Left ventricle myocardium inferior (tissue), 1 donor: ENCODE data around the gene ACOD1. TPM values are rescaled to one million over a fixed set of nuclear protein-coding genes. Genes with fewer than 3 reads are reported as not detected.

Experiments used
- DNase-seq: peaks from one replicate; pipeline ENCODE4 v3.0.0-alpha.2; 2020
- H3K27ac ChIP-seq: fragments of 200-600 bp; replicated peaks from 2 replicates; pipeline ENCODE4 v1.8.0; 2021
- H3K27me3 ChIP-seq: fragments of 200-600 bp; 2 replicates; pipeline ENCODE4 v1.8.0; 2021; ENCODE audit warnings: low read depth
- H3K36me3 ChIP-seq: fragments of 200-600 bp; 2 replicates; pipeline ENCODE4 v1.8.0; 2021
- H3K4me1 ChIP-seq: fragments of 200-600 bp; 2 replicates; pipeline ENCODE4 v1.8.0; 2021
- H3K4me3 ChIP-seq: fragments of 200-600 bp; 2 replicates; pipeline ENCODE4 v1.8.0; 2021; ENCODE audit warnings: mild to moderate bottlenecking, moderate library complexity
- H3K9me3 ChIP-seq: fragments of 200-600 bp; replicated peaks from 2 replicates; pipeline ENCODE4 v1.8.0; 2021
- intact Hi-C: fragments of 100-400 bp; cut with micrococcal nuclease; formaldehyde crosslinking; loops from one replicate; pipeline ENCODE4 v1.11.0; 2022
- total RNA-seq: library from RNA; stranded (reverse); fragmentation: NEBNext Ultra II Directional; extraction: Animal tissue kit (Norgen Biotek cat#: 25700); gene quantifications from one replicate; pipeline ENCODE4 v1.2.1, GENCODE V29; 2021
- TF ChIP-seq, protein P1 (sequence below): fragments of 200-600 bp; IDR thresholded peaks from 2 replicates; pipeline ENCODE4 v1.8.0; 2021; ENCODE audit warnings: antibody characterized with exemption, mild to moderate bottlenecking, borderline replicate concordance
- donor health status: DM: no; HTN: yes; CAD: no; lungs with severe emphysema.

Gene ACOD1
- total RNA-seq, 1 donor from 2014 or later = not detected

DNA sequence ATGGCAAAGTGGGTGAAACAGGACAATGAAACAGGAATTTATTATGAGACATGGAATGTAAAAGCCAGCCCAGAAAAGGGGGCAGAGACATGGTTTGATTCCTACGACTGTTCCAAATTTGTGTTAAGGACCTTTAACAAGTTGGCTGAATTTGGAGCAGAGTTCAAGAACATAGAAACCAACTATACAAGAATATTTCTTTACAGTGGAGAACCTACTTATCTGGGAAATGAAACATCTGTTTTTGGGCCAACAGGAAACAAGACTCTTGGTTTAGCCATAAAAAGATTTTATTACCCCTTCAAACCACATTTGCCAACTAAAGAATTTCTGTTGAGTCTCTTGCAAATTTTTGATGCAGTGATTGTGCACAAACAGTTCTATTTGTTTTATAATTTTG lies 52.2 kb downstream of the ACOD1 start:
- DNase-seq = no peak
- Histone ChIP-seq H3K27ac (no peak overlapping the region), H3K9me3 (no peaks in the 10 kb centered on the region), H3K4me1 (peaks cover 27% of the 10 kb centered on the region), H3K4me3 (no peak overlapping the region), H3K36me3 (peaks cover 54% of the 10 kb centered on the region), H3K27me3 (no peaks in the 10 kb centered on the region)
- intact Hi-C loops = no loop called here
- TF ChIP-seq, protein P1, sequence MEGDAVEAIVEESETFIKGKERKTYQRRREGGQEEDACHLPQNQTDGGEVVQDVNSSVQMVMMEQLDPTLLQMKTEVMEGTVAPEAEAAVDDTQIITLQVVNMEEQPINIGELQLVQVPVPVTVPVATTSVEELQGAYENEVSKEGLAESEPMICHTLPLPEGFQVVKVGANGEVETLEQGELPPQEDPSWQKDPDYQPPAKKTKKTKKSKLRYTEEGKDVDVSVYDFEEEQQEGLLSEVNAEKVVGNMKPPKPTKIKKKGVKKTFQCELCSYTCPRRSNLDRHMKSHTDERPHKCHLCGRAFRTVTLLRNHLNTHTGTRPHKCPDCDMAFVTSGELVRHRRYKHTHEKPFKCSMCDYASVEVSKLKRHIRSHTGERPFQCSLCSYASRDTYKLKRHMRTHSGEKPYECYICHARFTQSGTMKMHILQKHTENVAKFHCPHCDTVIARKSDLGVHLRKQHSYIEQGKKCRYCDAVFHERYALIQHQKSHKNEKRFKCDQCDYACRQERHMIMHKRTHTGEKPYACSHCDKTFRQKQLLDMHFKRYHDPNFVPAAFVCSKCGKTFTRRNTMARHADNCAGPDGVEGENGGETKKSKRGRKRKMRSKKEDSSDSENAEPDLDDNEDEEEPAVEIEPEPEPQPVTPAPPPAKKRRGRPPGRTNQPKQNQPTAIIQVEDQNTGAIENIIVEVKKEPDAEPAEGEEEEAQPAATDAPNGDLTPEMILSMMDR = no peak

DNA sequence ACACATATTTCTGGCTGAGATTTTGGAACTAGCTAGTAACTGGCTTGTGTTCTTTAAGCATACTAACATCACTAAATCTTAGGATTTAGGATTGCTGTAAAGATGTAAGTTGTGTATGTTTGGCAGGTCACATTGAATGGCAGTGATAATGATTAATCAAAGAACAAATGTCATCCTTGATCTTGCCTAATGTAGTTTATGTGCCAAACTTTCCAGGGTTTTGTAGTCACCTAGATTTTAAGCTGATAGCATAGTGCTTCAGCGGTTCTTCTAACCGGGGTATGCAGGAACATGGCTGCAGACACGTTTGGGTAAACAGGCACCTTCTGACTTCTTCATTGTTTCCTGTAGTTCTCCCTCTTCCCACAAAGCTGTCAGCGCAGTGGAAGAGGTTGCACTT lies 53.2 kb downstream of the ACOD1 start:
- peaks cover 52% of the 10 kb centered on the region for H3K36me3 ChIP-seq

DNA sequence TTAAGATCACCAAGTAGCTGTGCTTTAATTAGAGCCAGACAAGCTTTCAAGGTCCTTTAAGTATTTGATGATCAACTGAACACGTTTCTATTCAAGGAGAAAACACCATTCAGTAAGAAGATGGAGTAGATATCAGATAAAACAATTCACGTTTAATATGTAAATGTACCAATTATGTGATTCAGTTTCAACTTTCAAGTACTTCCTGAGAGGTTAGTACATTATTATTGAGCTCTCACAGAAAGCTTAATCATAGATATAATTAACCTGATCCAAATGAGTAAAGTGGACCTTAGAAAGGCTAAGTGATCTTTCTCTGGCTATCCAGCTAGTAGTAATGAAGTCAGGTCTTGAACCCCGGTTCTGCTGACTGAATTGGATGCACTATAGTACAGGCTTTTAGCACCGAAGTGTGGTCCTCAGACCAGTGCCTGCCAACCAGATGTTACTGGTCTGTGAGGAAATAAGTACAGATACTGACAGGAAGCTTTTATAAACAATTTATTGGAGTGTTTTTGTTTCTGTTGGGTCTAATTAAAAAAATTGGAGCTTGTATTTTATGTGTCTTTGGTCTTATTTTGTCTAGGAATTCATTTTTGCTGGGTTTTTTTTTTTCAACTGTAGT lies 53.8 kb downstream of the ACOD1 start:
- peaks cover 52% of the 10 kb centered on the region for H3K36me3 ChIP-seq
- no peaks in the 10 kb centered on the region for H3K9me3 ChIP-seq
- H3K4me1 ChIP-seq = peaks cover 40% of the 10 kb centered on the region
- DNase-seq = no peak
- no peaks in the 10 kb centered on the region for H3K27me3 ChIP-seq
- TF ChIP-seq, protein P1 = no peak
- intact Hi-C loops = no loop called here
- H3K4me3 ChIP-seq = no peak overlapping the region
- peak overlapping the region; percentile 9 for H3K27ac ChIP-seq

More for the DNA sequence above, 53.2 kb downstream of the ACOD1 start:
- TF ChIP-seq, protein P1 = no peak
- Histone ChIP-seq H3K27me3 (no peaks in the 10 kb centered on the region), H3K4me3 (no peak overlapping the region), H3K27ac (peak overlapping the region; percentile 9), H3K4me1 (peaks cover 35% of the 10 kb centered on the region), H3K9me3 (no peaks in the 10 kb centered on the region)
- intact Hi-C loops = no loop called here
- no peak for DNase-seq

DNA sequence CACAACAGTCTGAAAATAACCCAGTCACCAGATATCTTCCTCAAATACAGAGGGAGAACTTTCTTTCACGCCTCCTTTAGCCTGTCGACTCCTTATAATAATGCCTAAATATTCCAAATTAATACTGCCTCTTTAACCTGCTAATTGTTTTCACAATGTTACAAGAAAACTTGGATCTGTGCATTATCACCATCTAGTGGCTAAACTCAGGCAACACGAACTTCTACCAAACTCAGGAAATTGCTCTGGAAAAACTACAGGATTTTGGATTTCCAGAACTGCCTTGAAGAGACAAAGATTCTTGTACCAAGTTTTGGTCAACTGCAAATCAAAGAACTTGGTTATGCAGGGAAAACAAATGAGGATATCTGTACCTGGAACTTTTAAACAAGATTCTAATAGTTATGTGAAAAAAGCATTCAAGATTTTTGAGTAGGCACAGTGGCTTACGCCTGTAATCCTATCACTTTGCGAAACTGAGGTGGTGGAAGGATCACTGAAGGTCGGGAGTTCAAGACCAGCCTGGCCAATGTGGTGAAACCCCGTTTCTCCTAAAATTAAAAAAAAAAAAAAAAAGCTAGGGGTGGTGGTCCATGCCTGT lies 54.4 kb downstream of the ACOD1 start:
- Histone ChIP-seq H3K27me3 (no peaks in the 10 kb centered on the region), H3K4me1 (peaks cover 42% of the 10 kb centered on the region), H3K4me3 (no peak overlapping the region), H3K36me3 (peaks cover 56% of the 10 kb centered on the region), H3K9me3 (no peaks in the 10 kb centered on the region), H3K27ac (peak overlapping the region; percentile 9)
- no peak for DNase-seq
- intact Hi-C loops = no loop called here
- TF ChIP-seq, protein P1 = peak; percentile 71

Other genes starting within 250 kb of the ACOD1 start
- 37.2 TPM for gene KCTD12, start 62.1 kb upstream of the ACOD1 start, total RNA-seq
- gene CLN5, start 43.6 kb downstream of the ACOD1 start, total RNA-seq = 15.0 TPM
- gene FBXL3, start 78.6 kb downstream of the ACOD1 start, total RNA-seq = 25.0 TPM